MCF 10A (cell line): ENCODE data around the gene RNF115. TPM values are rescaled to one million over a fixed set of nuclear protein-coding genes. Genes with fewer than 3 reads are reported as not detected.

Experiments
- BruUV-seq: library from RNA; stranded (reverse); fragments of 400-500 nt; replicated peaks from 2 replicates; lab custom pipeline; 2021; lab: Mats Ljungman, UMichigan
- CTCF ChIA-PET: fragments of 300-600 bp; sonication (Branson Sonifier 250); formaldehyde crosslinking; extraction: SDS; loops from one replicate; lab custom pipeline; 2021; ENCODE audit warnings: antibody characterized with exemption, inconsistent platforms; lab: Yijun Ruan, JAX
- POLR2A ChIA-PET: fragments of 300-600, 350-650 bp; sonication (Branson Sonifier 250); formaldehyde crosslinking; extraction: SDS; loops from one replicate; lab custom pipeline; 2020; ENCODE audit warnings: antibody characterized with exemption, inconsistent platforms; lab: Yijun Ruan, JAX
- DNase-seq: peaks from one replicate; pipeline ENCODE4 v3.0.0-alpha.2; 2018; ENCODE audit not compliant: unreplicated experiment
- H3K27ac Mint-ChIP-seq: one replicate; pipeline ENCODE4 v1.8.0; 2022; ENCODE audit warnings: mild to moderate bottlenecking, low read depth, mixed read lengths; ENCODE audit not compliant: unreplicated experiment
- H3K27me3 Mint-ChIP-seq: one replicate; pipeline ENCODE4 v1.8.0; 2022; ENCODE audit warnings: mixed read lengths; ENCODE audit not compliant: insufficient read depth, unreplicated experiment
- H3K36me3 Mint-ChIP-seq: one replicate; pipeline ENCODE4 v1.8.0; 2022; ENCODE audit warnings: mild to moderate bottlenecking, moderate library complexity, mixed read lengths; ENCODE audit not compliant: insufficient read depth, unreplicated experiment
- H3K4me1 Mint-ChIP-seq: one replicate; pipeline ENCODE4 v1.8.0; 2022; ENCODE audit warnings: mixed read lengths; ENCODE audit not compliant: insufficient read depth, unreplicated experiment
- H3K4me3 Mint-ChIP-seq: one replicate; pipeline ENCODE4 v1.8.0; 2022; ENCODE audit warnings: mild to moderate bottlenecking, moderate library complexity, mixed read lengths; ENCODE audit not compliant: unreplicated experiment
- H3K9me3 Mint-ChIP-seq: one replicate; pipeline ENCODE4 v1.8.0; 2022; ENCODE audit warnings: mixed read lengths; ENCODE audit not compliant: unreplicated experiment
- CTCF ChIP-seq: fragments of 200-600 bp; IDR thresholded peaks from one replicate; pipeline ENCODE4 v1.8.0; 2022; ENCODE audit warnings: antibody characterized with exemption, mild to moderate bottlenecking; ENCODE audit not compliant: unreplicated experiment
- intact Hi-C: fragments of 100-400 bp; cut with micrococcal nuclease; formaldehyde crosslinking; loops from 2 replicates; pipeline ENCODE4 v1.14.1; 2022
- microRNA-seq: library from miRNA; unstranded; fragments of <30 nt; microRNA quantifications from one replicate; pipeline ENCODE4 v1.2.0, GENCODE V29; 2022
- total RNA-seq: library from RNA; stranded (reverse); gene quantifications from 2 replicates; pipeline ENCODE4 v1.2.3, GENCODE V29; 2022

RNF115 gene
- total RNA-seq, 1 experiment from 2014 or later: 19.5 TPM

GRCh38 chr1:145688924-145689323, 135.0 kb downstream of the RNF115 start:
- no peaks in the 10 kb centered on the region for H3K9me3 Mint-ChIP-seq
- no peak overlapping the region for H3K27ac Mint-ChIP-seq
- no peak for TF ChIP-seq CTCF
- no peak for DNase-seq
- H3K27me3 Mint-ChIP-seq: no peaks in the 10 kb centered on the region
- intact Hi-C loops: no loop called here
- H3K36me3 Mint-ChIP-seq: peaks cover 6% of the 10 kb centered on the region
- ChIA-PET POLR2A (no interaction called here), CTCF (no interaction called here)
- peaks cover 21% of the 10 kb centered on the region for H3K4me1 Mint-ChIP-seq
- BruUV-seq: no TSS peak
- H3K4me3 Mint-ChIP-seq: no peak overlapping the region

Small RNA genes within 50 kb of the gene (microRNA-seq; reads per million reads assigned to microRNA genes)
- 1.6 reads per million, percentile 10 among the genes with 10 or more reads in this experiment for gene MIR6736

Other genes with a start within 250 kb of the RNF115 start
- 45.2 and 45.6 TPM in 2 replicates for gene GPR89A, start 216.1 kb downstream of the RNF115 start, total RNA-seq
- 0.20 and 0.61 TPM in 2 replicates for gene PDZK1, start 116.7 kb downstream of the RNF115 start, total RNA-seq
- not detected in 2 replicates for gene CD160, start 104.6 kb downstream of the RNF115 start, total RNA-seq
- gene POLR3C, start 105 bp upstream of the RNF115 start, total RNA-seq: 67.9 and 96.8 TPM in 2 replicates
- gene NUDT17, start 21.5 kb upstream of the RNF115 start, total RNA-seq: 3.7 and 4.6 TPM in 2 replicates
- 34.3 and 36.9 TPM in 2 replicates for gene PIAS3, start 35.0 kb upstream of the RNF115 start, total RNA-seq
- 0.29 TPM in 1 of 2 replicates, not detected in the other for gene ANKRD35, start 61.8 kb upstream of the RNF115 start, total RNA-seq
- 25.7 and 33.0 TPM in 2 replicates for gene ITGA10, start 86.0 kb upstream of the RNF115 start, total RNA-seq
- 35.5 and 36.2 TPM in 2 replicates for gene PEX11B, start 94.6 kb upstream of the RNF115 start, total RNA-seq
- 370 and 403 TPM in 2 replicates for gene RBM8A, start 103.4 kb upstream of the RNF115 start, total RNA-seq
- gene LIX1L, start 133.9 kb upstream of the RNF115 start, total RNA-seq: 40.1 and 42.1 TPM in 2 replicates
- 2.6 and 3.1 TPM in 2 replicates for gene ANKRD34A, start 140.5 kb upstream of the RNF115 start, total RNA-seq
- gene POLR3GL, start 140.6 kb upstream of the RNF115 start, total RNA-seq: 17.6 and 20.9 TPM in 2 replicates
- 576 and 599 TPM in 2 replicates for gene TXNIP, start 172.5 kb upstream of the RNF115 start, total RNA-seq
- not detected in 2 replicates for gene HJV, start 197.6 kb upstream of the RNF115 start, total RNA-seq